CD4-positive, alpha-beta memory T cell (primary cell): Measurements from ENCODE around the gene IFNL4. TPM values are rescaled to one million over a fixed set of nuclear protein-coding genes. Genes with fewer than 3 reads are reported as not detected.

Source experiments
- CTCF ChIA-PET: fragments of 350-600 bp; sonication (Branson Sonifier 250); formaldehyde crosslinking; loops from one replicate; lab custom pipeline; 2021; ENCODE audit warnings: inconsistent platforms; ENCODE audit not compliant: partially characterized antibody; lab: Charles Lee
- POLR2A ChIA-PET: fragments of 350-600 bp; sonication (Branson Sonifier 250); formaldehyde crosslinking; loops from one replicate; lab custom pipeline; 2021; ENCODE audit not compliant: partially characterized antibody; lab: Charles Lee
- DNase-seq, 5 donors: peaks; one replicate each; pipeline versions ENCODE4 v3.0.0 to v3.0.0-alpha.2; 2020 to 2022; ENCODE audit warnings: mixed read lengths in 1 of 5
- H3K27ac ChIP-seq: one replicate; pipeline ENCODE4 v1.7.0; 2013; ENCODE audit warnings: low read depth, low read length
- H3K27me3 ChIP-seq: 2 replicates; pipeline ENCODE4 v1.7.0; 2013; ENCODE audit warnings: mild to moderate bottlenecking, low read length, moderate library complexity; ENCODE audit not compliant: insufficient read depth
- H3K36me3 ChIP-seq: 2 replicates; pipeline ENCODE4 v1.7.0; 2013; ENCODE audit warnings: mild to moderate bottlenecking, low read length, moderate library complexity; ENCODE audit not compliant: insufficient read depth
- H3K4me1 ChIP-seq: 2 replicates; pipeline ENCODE4 v1.7.0; 2013; ENCODE audit warnings: mild to moderate bottlenecking, low read length, moderate library complexity; ENCODE audit not compliant: insufficient read depth
- H3K4me3 ChIP-seq, 2 donors: one replicate each; pipeline ENCODE4 v1.7.0; 2013; ENCODE audit warnings: low read length in 2 of 2, mild to moderate bottlenecking in 1 of 2
- H3K9me3 ChIP-seq, 2 donors: one replicate each; pipeline ENCODE4 v1.7.0; 2013; ENCODE audit warnings: low read length in 2 of 2, control low read depth in 1 of 2; ENCODE audit not compliant: control insufficient read depth in 1 of 2
- H3K27ac Mint-ChIP-seq, 7 donors: one replicate each; pipeline ENCODE4 v1.8.0; 2020 to 2021; ENCODE audit warnings: mixed read lengths in 7 of 7, mild to moderate bottlenecking in 6 of 7, inconsistent platforms in 3 of 7, moderate library complexity in 3 of 7
- H3K27me3 Mint-ChIP-seq, 2 donors: one replicate each; pipeline ENCODE4 v1.8.0; 2020 to 2021; ENCODE audit warnings: mixed read lengths in 2 of 2
- H3K36me3 Mint-ChIP-seq, 2 donors: one replicate each; pipeline ENCODE4 v1.8.0; 2020 to 2021; ENCODE audit warnings: mixed read lengths in 2 of 2, inconsistent platforms in 1 of 2, mild to moderate bottlenecking in 1 of 2
- H3K4me1 Mint-ChIP-seq, 4 donors: one replicate each; pipeline ENCODE4 v1.8.0; 2020 to 2021; ENCODE audit warnings: mixed read lengths in 4 of 4, mild to moderate bottlenecking in 1 of 4
- H3K4me3 Mint-ChIP-seq, 8 donors: one replicate each; pipeline ENCODE4 v1.8.0; 2020 to 2021; ENCODE audit warnings: mixed read lengths in 8 of 8, mild to moderate bottlenecking in 7 of 8, moderate library complexity in 6 of 8, inconsistent platforms in 3 of 8
- H3K9me3 Mint-ChIP-seq, 8 donors: one replicate each; pipeline ENCODE4 v1.8.0; 2020 to 2021; ENCODE audit warnings: mixed read lengths in 8 of 8, mild to moderate bottlenecking in 5 of 8, inconsistent platforms in 3 of 8, moderate library complexity in 1 of 8
- intact Hi-C: fragments of 100-400 bp; cut with micrococcal nuclease; formaldehyde crosslinking; loops from one replicate; pipeline ENCODE4 v1.15.1; 2023
- polyA plus RNA-seq, 2 donors: library from polyadenylated mRNA; unstranded; fragments of 300-500 nt; fragmentation: Illumina TruSeq; gene quantifications; one replicate each; pipeline ENCODE4 v1.2.3, GENCODE V29; 2021
- total RNA-seq, 2 experiments: library from RNA; stranded (reverse); gene quantifications; one replicate each; pipeline ENCODE4 v1.2.3, GENCODE V29; 2021

Gene IFNL4
- total and polyA plus RNA-seq, 4 experiments from 2014 or later: not detected

DNA sequence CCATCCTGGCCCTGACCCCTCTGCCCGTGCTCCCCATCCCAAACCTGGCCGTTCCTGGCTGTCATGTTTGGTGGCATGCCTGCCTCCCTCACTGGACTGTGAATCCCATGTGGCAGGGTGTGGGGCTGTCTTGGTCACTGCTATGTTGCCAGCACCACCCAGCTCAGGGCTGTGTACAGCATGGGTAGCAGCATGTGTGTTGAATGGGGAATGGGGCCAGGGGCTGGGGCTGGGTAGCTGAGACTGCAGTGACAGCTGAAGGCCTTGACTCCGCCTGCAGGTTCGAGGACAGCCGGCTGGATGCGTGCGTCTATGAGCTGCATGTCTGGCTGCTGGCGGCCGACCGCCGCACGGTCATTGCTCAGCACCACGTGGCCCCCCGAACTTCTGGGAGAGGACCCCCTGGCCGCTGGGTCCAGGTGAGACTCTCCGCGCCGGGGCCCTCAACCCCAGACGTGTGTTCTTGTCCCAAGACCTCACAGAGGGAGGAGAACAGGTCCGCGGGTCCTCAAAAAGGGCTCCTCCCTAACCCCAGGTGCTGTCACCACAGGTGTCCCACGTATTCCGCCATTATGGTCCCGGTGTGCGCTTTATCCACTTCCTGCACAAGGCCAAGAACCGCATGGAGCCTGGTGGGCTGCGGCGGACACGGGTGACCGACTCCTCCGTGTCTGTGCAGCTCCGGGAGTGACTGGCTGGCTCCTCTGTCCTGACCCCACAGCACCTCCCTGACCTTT, 48.4 kb downstream of the IFNL4 start:
- Histone ChIP-seq H3K27me3 (peaks cover 13% of the 10 kb centered on the region), H3K9me3 (no peaks in the 10 kb centered on the region), H3K4me1 (peaks cover 20% of the 10 kb centered on the region), H3K27ac (no peak overlapping the region), H3K36me3 (no peaks in the 10 kb centered on the region), H3K4me3 (no peak overlapping the region)
- ChIA-PET POLR2A (no interaction called here), CTCF (no interaction called here)
- Mint-ChIP-seq H3K27ac (peak overlapping the region in 1 of 7 donors; percentile 61), H3K4me3 (no peak overlapping the region), H3K36me3 (no peaks in the 10 kb centered on the region), H3K27me3 (peaks cover 37 to 45% of the 10 kb centered on the region in 2 donors), H3K4me1 (peaks cover 12 to 27% (median 18%) of the 10 kb centered on the region in 4 donors), H3K9me3 (no peaks in the 10 kb centered on the region)
- no peak for DNase-seq
- intact Hi-C loops: no loop called here

DNA sequence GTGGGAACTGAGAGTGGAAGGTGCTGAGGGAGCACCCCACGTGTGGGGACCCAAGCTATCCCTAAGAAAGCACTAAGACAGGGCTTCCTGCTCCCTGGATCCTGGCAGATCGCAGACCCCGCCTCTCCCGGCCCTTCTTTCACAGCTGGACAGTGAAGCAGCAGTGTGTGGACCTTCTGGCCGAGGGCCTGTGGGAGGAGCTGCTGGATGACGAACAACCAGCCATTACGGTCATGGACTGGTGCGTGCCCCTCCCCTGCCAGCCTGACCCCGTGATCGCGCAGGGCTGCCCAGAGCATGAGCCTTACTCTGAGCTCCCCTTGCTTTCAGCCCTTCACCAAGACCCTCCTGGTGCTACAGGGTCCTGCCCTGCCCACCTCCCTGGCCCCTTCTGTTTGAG, 49.6 kb downstream of the IFNL4 start:
- Histone ChIP-seq H3K4me1 (peaks cover 24% of the 10 kb centered on the region), H3K4me3 (no peak overlapping the region), H3K36me3 (no peaks in the 10 kb centered on the region), H3K27me3 (peaks cover 19% of the 10 kb centered on the region), H3K27ac (no peak overlapping the region), H3K9me3 (no peaks in the 10 kb centered on the region)
- ChIA-PET CTCF (no interaction called here), POLR2A (no interaction called here)
- peaks cover 38 to 49% of the 10 kb centered on the region in 2 donors for H3K27me3 Mint-ChIP-seq
- no peak overlapping the region for H3K27ac Mint-ChIP-seq
- peaks cover 14 to 32% (median 22%) of the 10 kb centered on the region in 4 donors for H3K4me1 Mint-ChIP-seq
- intact Hi-C loops: no loop called here
- no peaks in the 10 kb centered on the region for H3K9me3 Mint-ChIP-seq
- no peak for DNase-seq
- H3K4me3 Mint-ChIP-seq: no peak overlapping the region
- no peaks in the 10 kb centered on the region for H3K36me3 Mint-ChIP-seq

DNA sequence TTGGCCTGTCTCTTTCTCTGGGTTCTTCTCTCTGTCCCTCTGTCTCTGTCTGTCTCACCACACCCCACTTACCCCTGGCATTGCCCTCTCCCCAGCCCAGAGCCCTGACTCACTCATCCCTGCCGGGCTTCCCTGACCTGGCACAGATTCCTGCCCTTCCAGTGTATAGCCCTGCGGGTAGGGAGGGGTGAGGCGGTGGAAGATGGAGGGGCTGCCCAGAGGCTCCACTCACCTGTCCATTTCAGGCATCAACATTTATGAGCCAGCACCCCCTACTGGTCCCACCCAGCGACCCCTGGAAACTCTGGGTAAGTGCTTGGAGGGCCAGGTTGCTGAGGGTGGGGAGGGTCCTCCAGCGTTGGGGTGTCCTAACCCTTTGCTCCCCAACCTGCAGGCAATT, 50.8 kb downstream of the IFNL4 start:
- POLR2A ChIA-PET: no interaction called here
- CTCF ChIA-PET: no interaction called here
- H3K4me1 Mint-ChIP-seq: peaks cover 14 to 32% (median 22%) of the 10 kb centered on the region in 4 donors
- peaks cover 35 to 50% of the 10 kb centered on the region in 2 donors for H3K27me3 Mint-ChIP-seq
- DNase-seq: no peak
- H3K27ac ChIP-seq: no peak overlapping the region
- H3K27me3 ChIP-seq: peaks cover 17% of the 10 kb centered on the region
- H3K9me3 ChIP-seq: no peaks in the 10 kb centered on the region
- intact Hi-C loops: no loop called here
- H3K27ac Mint-ChIP-seq: no peak overlapping the region
- H3K4me1 ChIP-seq: peaks cover 24% of the 10 kb centered on the region
- no peak overlapping the region for H3K4me3 ChIP-seq
- no peaks in the 10 kb centered on the region for H3K36me3 Mint-ChIP-seq
- no peaks in the 10 kb centered on the region for H3K9me3 Mint-ChIP-seq
- H3K4me3 Mint-ChIP-seq: peak overlapping the region in 4 of 8 donors; percentile 49 to 76 (median 69)
- H3K36me3 ChIP-seq: no peaks in the 10 kb centered on the region

DNA sequence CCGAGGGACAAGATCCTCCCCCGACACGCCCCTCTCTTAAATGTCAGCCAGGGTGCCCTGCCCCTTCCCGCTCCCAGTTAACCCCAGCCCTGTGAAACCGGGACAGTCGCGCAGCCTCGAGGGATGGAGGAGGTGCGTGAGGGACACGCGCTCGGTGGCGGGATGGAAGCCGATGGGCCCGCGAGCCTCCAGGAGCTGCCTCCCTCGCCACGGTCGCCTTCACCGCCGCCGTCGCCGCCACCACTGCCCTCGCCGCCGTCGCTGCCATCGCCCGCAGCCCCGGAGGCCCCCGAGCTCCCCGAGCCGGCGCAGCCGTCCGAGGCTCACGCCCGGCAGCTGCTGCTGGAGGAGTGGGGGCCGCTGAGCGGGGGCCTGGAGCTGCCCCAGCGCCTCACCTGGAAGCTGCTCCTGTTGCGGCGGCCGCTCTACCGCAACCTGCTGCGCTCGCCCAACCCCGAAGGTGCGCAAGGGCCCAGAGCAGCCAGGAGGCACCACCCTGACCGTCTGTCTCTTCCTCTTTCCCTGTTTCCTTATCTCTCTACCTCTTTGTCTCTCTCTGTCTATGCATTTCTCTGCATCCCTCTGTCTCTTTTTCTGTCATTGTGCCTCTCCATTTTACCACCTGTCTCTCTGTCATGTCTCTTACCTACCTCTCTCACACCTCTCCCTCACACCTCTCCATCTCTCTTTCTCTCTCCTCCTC, 51.6 kb downstream of the IFNL4 start, which contains the start of gene NCCRP1:
Gene NCCRP1 (plus strand): TSS at position 105 of the 703 bp plus-strand sequence. CDS start 19 bp downstream, at position 124.
- Mint-ChIP-seq H3K27ac (peak within 1 kb of the TSS in 5 of 7 donors; percentile 5 to 60 (median 41)), H3K9me3 (no peaks in the 10 kb centered on the region), H3K27me3 (peaks cover 30 to 46% of the 10 kb centered on the region in 2 donors), H3K4me1 (peaks cover 14 to 32% (median 22%) of the 10 kb centered on the region in 4 donors), H3K4me3 (peak within 1 kb of the TSS; percentile 32 to 80 (median 74)), H3K36me3 (no peaks in the 10 kb centered on the region)
- H3K27ac ChIP-seq: no peak within 1 kb of the TSS
- no peak within 1 kb of the TSS for H3K4me3 ChIP-seq
- POLR2A ChIA-PET: no interaction called here
- CTCF ChIA-PET: no interaction called here
- H3K9me3 ChIP-seq: no peaks in the 10 kb centered on the region
- no peaks in the 10 kb centered on the region for H3K36me3 ChIP-seq
- peaks cover 13% of the 10 kb centered on the region for H3K27me3 ChIP-seq
- DNase-seq: no peak
- H3K4me1 ChIP-seq: peaks cover 24% of the 10 kb centered on the region
- intact Hi-C loops: no loop called here

DNA sequence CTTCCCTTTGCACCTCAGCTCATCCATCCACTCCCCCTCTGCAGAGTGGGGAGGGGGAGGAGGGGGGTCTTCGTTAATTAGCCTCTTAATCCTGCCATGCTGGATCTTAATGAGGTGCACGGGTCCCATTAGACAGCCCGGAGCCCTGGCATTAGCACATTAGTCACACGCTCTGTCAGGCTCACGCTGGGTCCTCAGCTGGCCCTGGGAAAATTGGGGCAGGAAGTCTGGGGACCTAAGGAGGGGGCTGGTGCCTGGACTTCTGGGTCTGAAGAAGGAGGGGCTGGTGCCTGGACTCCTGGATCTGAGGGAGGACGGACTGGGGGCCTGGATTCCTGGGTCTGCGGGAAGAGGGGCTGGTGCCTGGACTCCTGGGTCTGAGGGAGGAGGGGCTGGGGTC, 52.3 kb downstream of the IFNL4 start:
- Mint-ChIP-seq H3K27ac (peak overlapping the region in 2 of 7 donors; percentile 41 to 58), H3K27me3 (peaks cover 24 to 41% of the 10 kb centered on the region in 2 donors), H3K4me3 (peak overlapping the region in 5 of 8 donors; percentile 39 to 75 (median 57)), H3K36me3 (no peaks in the 10 kb centered on the region), H3K9me3 (no peaks in the 10 kb centered on the region), H3K4me1 (peaks cover 14 to 32% (median 22%) of the 10 kb centered on the region in 4 donors)
- DNase-seq: no peak
- H3K9me3 ChIP-seq: no peaks in the 10 kb centered on the region
- H3K36me3 ChIP-seq: no peaks in the 10 kb centered on the region
- H3K27me3 ChIP-seq: peaks cover 13% of the 10 kb centered on the region
- intact Hi-C loops: no loop called here
- ChIA-PET CTCF (interaction anchor here (1.4 kb wide), 1 partner anchor 10 kb away, joined by 6 read pairs; no protein-coding TSS in a partner anchor), POLR2A (interaction anchor here (0.5 kb wide), 1 partner anchor 179 kb away, joined by 3 read pairs; no protein-coding TSS in a partner anchor)
- H3K27ac ChIP-seq: no peak overlapping the region
- peaks cover 24% of the 10 kb centered on the region for H3K4me1 ChIP-seq
- no peak overlapping the region for H3K4me3 ChIP-seq

Other genes starting within 250 kb of the IFNL4 start
- gene FBXO27, start 216.3 kb downstream of the IFNL4 start, total RNA-seq: under 1 TPM; 0.64 to 0.86 TPM
- 1 to 10 TPM in 1 of 2 donors, under 1 TPM in 1; 0.42 to 1.4 TPM for gene FBXO27, start 216.3 kb downstream of the IFNL4 start, polyA plus RNA-seq
- under 1 TPM in 1 of 2 experiments, not detected in 1; 0.14 TPM for gene ACP7, start 164.5 kb downstream of the IFNL4 start, total RNA-seq
- gene ACP7, start 164.5 kb downstream of the IFNL4 start, polyA plus RNA-seq: not detected
- gene PAK4, start 123.1 kb downstream of the IFNL4 start, total RNA-seq: 10 to 100 TPM; 13.1 to 15.7 TPM
- 1 to 10 TPM; 1.3 to 2.9 TPM for gene PAK4, start 123.1 kb downstream of the IFNL4 start, polyA plus RNA-seq
- gene NCCRP1, start 51.9 kb downstream of the IFNL4 start, total RNA-seq: not detected
- not detected for gene NCCRP1, start 51.9 kb downstream of the IFNL4 start, polyA plus RNA-seq
- gene SYCN, start 44.6 kb downstream of the IFNL4 start, total RNA-seq: not detected
- not detected for gene SYCN, start 44.6 kb downstream of the IFNL4 start, polyA plus RNA-seq
- gene IFNL3, start 3.9 kb downstream of the IFNL4 start, total RNA-seq: not detected
- not detected for gene IFNL3, start 3.9 kb downstream of the IFNL4 start, polyA plus RNA-seq
- not detected for gene IFNL2, start 19.5 kb upstream of the IFNL4 start, total RNA-seq
- not detected for gene IFNL2, start 19.5 kb upstream of the IFNL4 start, polyA plus RNA-seq
- not detected for gene IFNL1, start 47.6 kb upstream of the IFNL4 start, total RNA-seq
- gene IFNL1, start 47.6 kb upstream of the IFNL4 start, polyA plus RNA-seq: 1 to 10 TPM in 1 of 2 donors, not detected in 1; 1.6 TPM
- 1 to 10 TPM; 8.4 to 8.5 TPM for gene LRFN1, start 72.0 kb upstream of the IFNL4 start, total RNA-seq
- gene LRFN1, start 72.0 kb upstream of the IFNL4 start, polyA plus RNA-seq: 1 to 10 TPM; 2.0 to 4.5 TPM
- 100 to 1,000 TPM; 384 to 389 TPM for gene GMFG, start 87.2 kb upstream of the IFNL4 start, total RNA-seq
- gene GMFG, start 87.2 kb upstream of the IFNL4 start, polyA plus RNA-seq: 1,000 to 10,000 TPM; 1,040 to 1,509 TPM
- 10 to 100 TPM; 65.0 to 79.6 TPM for gene SAMD4B, start 93.6 kb upstream of the IFNL4 start, total RNA-seq
- 10 to 100 TPM in 1 of 2 donors, 1 to 10 TPM in 1; 7.3 to 20.2 TPM for gene SAMD4B, start 93.6 kb upstream of the IFNL4 start, polyA plus RNA-seq
- gene PAF1, start 142.2 kb upstream of the IFNL4 start, total RNA-seq: 10 to 100 TPM; 49.2 to 53.8 TPM
- 10 to 100 TPM; 21.5 to 46.7 TPM for gene PAF1, start 142.2 kb upstream of the IFNL4 start, polyA plus RNA-seq
- gene MED29, start 142.5 kb upstream of the IFNL4 start, total RNA-seq: 10 to 100 TPM; 43.1 to 51.3 TPM
- gene MED29, start 142.5 kb upstream of the IFNL4 start, polyA plus RNA-seq: 10 to 100 TPM; 50.6 to 59.8 TPM
- gene ZFP36, start 158.0 kb upstream of the IFNL4 start, total RNA-seq: 100 to 1,000 TPM; 151 to 152 TPM
- gene ZFP36, start 158.0 kb upstream of the IFNL4 start, polyA plus RNA-seq: 100 to 1,000 TPM; 164 to 191 TPM
- 10 to 100 TPM; 12.1 to 17.0 TPM for gene PLEKHG2, start 163.8 kb upstream of the IFNL4 start, total RNA-seq
- gene PLEKHG2, start 163.8 kb upstream of the IFNL4 start, polyA plus RNA-seq: 1 to 10 TPM; 1.4 to 5.1 TPM
- 1,000 to 10,000 TPM; 4,061 to 4,227 TPM for gene RPS16, start 187.1 kb upstream of the IFNL4 start, total RNA-seq
- 1,000 to 10,000 TPM; 1,590 to 2,052 TPM for gene RPS16, start 187.1 kb upstream of the IFNL4 start, polyA plus RNA-seq
- gene SUPT5H, start 196.7 kb upstream of the IFNL4 start, total RNA-seq: 100 to 1,000 TPM; 234 to 236 TPM
- gene SUPT5H, start 196.7 kb upstream of the IFNL4 start, polyA plus RNA-seq: 100 to 1,000 TPM in 1 of 2 donors, 10 to 100 TPM in 1; 47.4 to 111 TPM
- gene TIMM50, start 232.0 kb upstream of the IFNL4 start, total RNA-seq: 10 to 100 TPM; 47.2 to 49.6 TPM
- 10 to 100 TPM; 39.1 to 50.4 TPM for gene TIMM50, start 232.0 kb upstream of the IFNL4 start, polyA plus RNA-seq